ENCODE measurements around the gene HASPIN.

The HASPIN gene

DNA sequence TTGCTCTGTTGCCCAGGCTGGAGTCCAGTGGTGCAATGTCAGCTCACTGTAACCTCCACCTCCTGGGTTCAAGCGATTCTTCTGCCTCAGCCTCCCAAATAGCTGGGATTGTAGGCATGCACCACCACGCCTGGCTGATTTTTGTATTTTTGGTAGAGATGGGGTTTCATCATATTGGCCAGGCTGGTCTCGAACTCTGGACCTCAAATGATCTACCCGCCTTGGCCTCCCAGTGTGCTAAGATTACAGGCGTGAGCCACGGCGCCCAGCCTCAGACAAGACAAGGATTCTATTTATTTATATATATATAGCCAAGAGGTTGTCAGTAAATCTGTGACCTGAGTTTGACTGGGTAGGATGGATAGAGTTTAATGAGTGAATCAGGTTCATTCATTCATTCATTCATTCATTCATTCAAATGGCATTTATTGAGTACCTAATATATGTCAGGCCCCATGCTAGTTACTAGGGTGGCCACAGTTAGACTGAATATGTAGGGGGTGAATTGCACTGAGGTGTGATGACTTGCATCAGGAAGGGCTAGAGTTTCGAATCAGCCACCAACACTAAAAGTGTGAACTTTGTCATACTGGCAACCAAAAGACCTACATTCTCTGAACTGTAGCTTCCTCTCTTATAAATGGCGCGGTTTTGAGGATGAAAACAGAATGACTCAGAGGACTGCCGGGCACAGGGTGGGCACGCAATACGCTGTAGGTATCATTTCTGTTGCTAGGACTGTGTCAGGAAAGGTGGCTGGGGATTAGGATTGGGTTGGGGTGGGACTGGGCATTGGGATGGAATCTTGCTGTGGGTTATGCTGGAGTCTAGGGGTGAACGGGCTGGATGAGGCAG lies 39.4 kb downstream of the HASPIN start:
- H2AFZ ChIP-seq (ENCODE audit: low read length): no peak overlapping the region
- H3K4me2 ChIP-seq (ENCODE audit: low read length): no peak overlapping the region
- H3K27me3 ChIP-seq (ENCODE audit: insufficient read depth, low read length): peaks cover 10% of the 10 kb centered on the region
- H3K9ac ChIP-seq (ENCODE audit: low read length): no peak overlapping the region
- H3F3A ChIP-seq (ENCODE audit: insufficient read depth, low read length): no peaks in the 10 kb centered on the region
- H3K4me3 ChIP-seq (ENCODE audit: low read depth, low read length, poor library complexity, severe bottlenecking): no peak overlapping the region
- peaks cover 4% of the 10 kb centered on the region for H3K4me1 ChIP-seq (ENCODE audit: insufficient read depth, low read length, severe bottlenecking)
- H3K79me2 ChIP-seq (ENCODE audit: insufficient read depth, low read length): no peaks in the 10 kb centered on the region
- H3K27ac ChIP-seq (ENCODE audit: low read depth, low read length, poor library complexity, severe bottlenecking): no peak overlapping the region
- H3K9me2 ChIP-seq (ENCODE audit: low read depth, low read length): no peaks in the 10 kb centered on the region
- TF ChIP-seq EZH2 (IDR thresholded peaks at IDR 0.05; ENCODE audit: borderline replicate concordance, low read length): no peak
- TF ChIP-seq, protein P1, sequence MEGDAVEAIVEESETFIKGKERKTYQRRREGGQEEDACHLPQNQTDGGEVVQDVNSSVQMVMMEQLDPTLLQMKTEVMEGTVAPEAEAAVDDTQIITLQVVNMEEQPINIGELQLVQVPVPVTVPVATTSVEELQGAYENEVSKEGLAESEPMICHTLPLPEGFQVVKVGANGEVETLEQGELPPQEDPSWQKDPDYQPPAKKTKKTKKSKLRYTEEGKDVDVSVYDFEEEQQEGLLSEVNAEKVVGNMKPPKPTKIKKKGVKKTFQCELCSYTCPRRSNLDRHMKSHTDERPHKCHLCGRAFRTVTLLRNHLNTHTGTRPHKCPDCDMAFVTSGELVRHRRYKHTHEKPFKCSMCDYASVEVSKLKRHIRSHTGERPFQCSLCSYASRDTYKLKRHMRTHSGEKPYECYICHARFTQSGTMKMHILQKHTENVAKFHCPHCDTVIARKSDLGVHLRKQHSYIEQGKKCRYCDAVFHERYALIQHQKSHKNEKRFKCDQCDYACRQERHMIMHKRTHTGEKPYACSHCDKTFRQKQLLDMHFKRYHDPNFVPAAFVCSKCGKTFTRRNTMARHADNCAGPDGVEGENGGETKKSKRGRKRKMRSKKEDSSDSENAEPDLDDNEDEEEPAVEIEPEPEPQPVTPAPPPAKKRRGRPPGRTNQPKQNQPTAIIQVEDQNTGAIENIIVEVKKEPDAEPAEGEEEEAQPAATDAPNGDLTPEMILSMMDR (IDR thresholded peaks at IDR 0.05; ENCODE audit: low read length): no peak
- peaks cover 6% of the 10 kb centered on the region; the same call in 1 of the 2 replicates for H3K9me3 ChIP-seq (ENCODE audit: low read length)
- no peaks in the 10 kb centered on the region for H4K20me1 ChIP-seq (ENCODE audit: insufficient read depth, low read length)
- no peaks in the 10 kb centered on the region; the same call in 1 of the 2 replicates for H3K36me3 ChIP-seq (ENCODE audit: insufficient read depth, low read length)

DNA sequence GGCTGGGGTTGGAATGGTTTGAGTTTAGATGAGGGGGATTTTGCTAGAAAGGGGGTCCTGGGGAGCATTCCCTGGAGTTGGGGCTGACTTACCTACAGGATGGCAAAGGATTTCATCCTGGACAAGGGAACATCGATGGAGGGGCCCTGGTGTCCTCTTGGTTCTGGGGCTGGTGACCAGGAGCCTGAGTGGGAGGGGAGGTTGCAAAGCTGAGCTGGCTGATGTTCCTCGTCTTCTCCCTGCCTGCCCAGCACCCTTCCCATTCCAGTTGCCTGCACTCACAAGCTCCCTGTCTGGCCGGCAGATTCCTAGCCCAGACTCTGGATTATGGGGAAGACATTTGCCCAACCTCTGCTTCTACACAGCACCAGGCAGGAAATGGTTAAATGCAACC lies 40.1 kb downstream of the HASPIN start:
- no peak overlapping the region for H2AFZ ChIP-seq (ENCODE audit: low read length)
- no peak for TF ChIP-seq EZH2 (IDR thresholded peaks at IDR 0.05; ENCODE audit: borderline replicate concordance, low read length)
- TF ChIP-seq, protein P1 (IDR thresholded peaks at IDR 0.05; ENCODE audit: low read length): no peak
- H4K20me1 ChIP-seq (ENCODE audit: insufficient read depth, low read length): no peaks in the 10 kb centered on the region
- peaks cover 10% of the 10 kb centered on the region for H3K27me3 ChIP-seq (ENCODE audit: insufficient read depth, low read length)
- H3K4me2 ChIP-seq (ENCODE audit: low read length): no peak overlapping the region
- no peaks in the 10 kb centered on the region for H3K79me2 ChIP-seq (ENCODE audit: insufficient read depth, low read length)
- no peak overlapping the region for H3K27ac ChIP-seq (ENCODE audit: low read depth, low read length, poor library complexity, severe bottlenecking)
- no peaks in the 10 kb centered on the region; the same call in 1 of the 2 replicates for H3K36me3 ChIP-seq (ENCODE audit: insufficient read depth, low read length)
- H3F3A ChIP-seq (ENCODE audit: insufficient read depth, low read length): no peaks in the 10 kb centered on the region
- H3K9me3 ChIP-seq (ENCODE audit: low read length): peaks cover 6% of the 10 kb centered on the region; the same call in 1 of the 2 replicates
- H3K4me3 ChIP-seq (ENCODE audit: low read depth, low read length, poor library complexity, severe bottlenecking): no peak overlapping the region
- H3K9me2 ChIP-seq (ENCODE audit: low read depth, low read length): no peaks in the 10 kb centered on the region
- peaks cover 4% of the 10 kb centered on the region for H3K4me1 ChIP-seq (ENCODE audit: insufficient read depth, low read length, severe bottlenecking)
- H3K9ac ChIP-seq (ENCODE audit: low read length): no peak overlapping the region

DNA sequence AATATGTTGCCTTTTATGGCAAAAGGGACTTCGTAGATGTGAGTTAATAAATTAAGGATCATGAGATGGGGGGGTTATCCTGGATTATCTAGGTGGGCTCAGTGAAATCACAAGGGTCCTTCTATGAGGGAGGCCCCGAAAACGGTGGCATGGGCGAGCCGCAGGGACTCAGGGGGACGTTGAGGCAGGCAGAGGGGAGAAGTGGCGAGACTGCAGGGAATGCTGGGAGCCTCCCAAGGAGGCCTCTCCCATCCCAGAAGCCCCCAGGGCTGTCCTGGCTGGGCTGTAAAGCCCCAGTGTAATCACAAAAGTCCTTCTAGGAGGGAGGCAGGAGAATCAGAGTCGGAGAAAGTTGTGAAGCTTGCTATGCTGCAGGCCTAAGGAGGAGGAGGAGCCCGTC lies 42.3 kb downstream of the HASPIN start:
- H3K4me1 ChIP-seq (ENCODE audit: insufficient read depth, low read length, severe bottlenecking): peaks cover 4% of the 10 kb centered on the region
- no peak overlapping the region for H3K4me3 ChIP-seq (ENCODE audit: low read depth, low read length, poor library complexity, severe bottlenecking)
- no peak for TF ChIP-seq EZH2 (IDR thresholded peaks at IDR 0.05; ENCODE audit: borderline replicate concordance, low read length)
- TF ChIP-seq, protein P1 (IDR thresholded peaks at IDR 0.05; ENCODE audit: low read length): no peak
- no peak overlapping the region for H3K4me2 ChIP-seq (ENCODE audit: low read length)
- H3K36me3 ChIP-seq (ENCODE audit: insufficient read depth, low read length): no peaks in the 10 kb centered on the region; the same call in 1 of the 2 replicates
- H2AFZ ChIP-seq (ENCODE audit: low read length): no peak overlapping the region
- H3K79me2 ChIP-seq (ENCODE audit: insufficient read depth, low read length): no peaks in the 10 kb centered on the region
- H3K27ac ChIP-seq (ENCODE audit: low read depth, low read length, poor library complexity, severe bottlenecking): no peak overlapping the region
- H3K9me2 ChIP-seq (ENCODE audit: low read depth, low read length): no peaks in the 10 kb centered on the region
- H4K20me1 ChIP-seq (ENCODE audit: insufficient read depth, low read length): no peaks in the 10 kb centered on the region
- no peaks in the 10 kb centered on the region for H3K9me3 ChIP-seq (ENCODE audit: low read length)
- H3K27me3 ChIP-seq (ENCODE audit: insufficient read depth, low read length): peaks cover 7% of the 10 kb centered on the region; the same call in 1 of the 2 replicates
- no peaks in the 10 kb centered on the region for H3F3A ChIP-seq (ENCODE audit: insufficient read depth, low read length)
- H3K9ac ChIP-seq (ENCODE audit: low read length): no peak overlapping the region

Data from OCI-LY1 (cell line).